ENCODE data around the gene TMEM214.
A peak's percentile ranks its signal among the peaks of the same experiment; 100 is the strongest.

The TMEM214 gene

DNA sequence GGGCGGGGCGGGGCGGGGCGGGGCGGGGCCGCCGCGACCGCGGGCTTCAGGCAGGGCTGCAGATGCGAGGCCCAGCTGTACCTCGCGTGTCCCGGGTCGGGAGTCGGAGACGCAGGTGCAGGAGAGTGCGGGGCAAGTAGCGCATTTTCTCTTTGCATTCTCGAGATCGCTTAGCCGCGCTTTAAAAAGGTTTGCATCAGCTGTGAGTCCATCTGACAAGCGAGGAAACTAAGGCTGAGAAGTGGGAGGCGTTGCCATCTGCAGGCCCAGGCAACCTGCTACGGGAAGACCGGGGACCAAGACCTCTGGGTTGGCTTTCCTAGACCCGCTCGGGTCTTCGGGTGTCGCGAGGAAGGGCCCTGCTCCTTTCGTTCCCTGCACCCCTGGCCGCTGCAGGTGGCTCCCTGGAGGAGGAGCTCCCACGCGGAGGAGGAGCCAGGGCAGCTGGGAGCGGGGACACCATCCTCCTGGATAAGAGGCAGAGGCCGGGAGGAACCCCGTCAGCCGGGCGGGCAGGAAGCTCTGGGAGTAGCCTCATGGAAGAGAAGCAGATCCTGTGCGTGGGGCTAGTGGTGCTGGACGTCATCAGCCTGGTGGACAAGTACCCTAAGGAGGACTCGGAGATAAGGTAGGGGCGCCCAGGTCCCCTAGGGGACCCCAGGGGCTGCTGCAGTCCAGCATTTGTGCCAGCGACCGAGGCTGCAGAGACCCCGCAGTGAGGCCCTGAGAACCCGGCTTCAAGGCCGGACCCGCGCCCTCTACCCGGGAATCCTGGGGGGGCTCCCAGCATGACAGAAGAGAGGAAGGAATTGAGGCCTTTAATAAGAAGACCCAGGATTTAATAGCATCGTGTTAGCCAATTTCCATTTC is 54.2 kb downstream of the TMEM214 start, which contains the start of gene KHK:
Gene KHK (plus strand): TSS at position 49 of the 870 bp plus-strand sequence. CDS start 488 bp downstream, at position 537.
- TF ChIP-seq NFRKB (IDR thresholded peaks at IDR 0.05), result no peak
- TF ChIP-seq BHLHE40 (IDR thresholded peaks at IDR 0.05; ENCODE audit: borderline replicate concordance), result no peak
- TF ChIP-seq LEF1 (IDR thresholded peaks at IDR 0.05; ENCODE audit: borderline replicate concordance), result no peak
- no peak for TF ChIP-seq SUZ12 (IDR thresholded peaks at IDR 0.05)
- TF ChIP-seq SP1 (IDR thresholded peaks at IDR 0.05), result no peak
- no peak for TF ChIP-seq ARNT (IDR thresholded peaks at IDR 0.05)
- TF ChIP-seq FOXM1 (IDR thresholded peaks at IDR 0.05; ENCODE audit: borderline replicate concordance), result no peak
- no peak for TF ChIP-seq FOXA1 (IDR thresholded peaks at IDR 0.05)
- DNase-seq (ENCODE audit: extremely low spot score), result peak; percentile 51

DNA sequence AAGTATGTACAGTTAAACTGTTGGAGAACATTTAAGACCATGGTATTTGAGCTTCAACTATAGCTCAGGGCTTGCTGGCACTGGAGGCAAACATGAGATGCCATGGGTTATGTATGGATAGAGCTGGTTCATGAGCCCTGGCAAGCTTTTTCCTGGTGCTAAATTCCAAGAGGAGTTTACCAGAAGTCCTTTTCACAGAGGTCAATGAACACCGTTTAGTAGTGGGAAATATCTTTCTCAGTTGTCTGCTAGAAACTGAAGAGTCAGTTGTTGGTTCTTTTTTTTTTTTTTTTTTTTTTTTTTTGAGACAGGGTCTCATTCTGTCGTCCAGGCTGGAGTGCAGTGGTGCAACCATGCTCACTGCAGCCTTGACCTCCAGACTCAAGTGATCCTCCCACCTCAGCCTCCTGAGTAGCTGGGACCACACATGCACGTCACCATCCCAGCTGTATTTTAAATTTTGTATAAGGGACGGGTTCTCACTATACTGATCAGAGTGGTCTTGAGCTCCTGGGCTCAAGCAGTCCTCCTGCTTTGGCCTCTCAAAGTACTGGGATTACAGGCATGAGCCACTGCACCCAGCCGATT is 55.2 kb downstream of the TMEM214 start:
- TF ChIP-seq L3MBTL2 (conservative IDR thresholded peaks at IDR 0.05), result no peak
- no peak for TF ChIP-seq ELF4 (IDR thresholded peaks at IDR 0.05)
- no peak for TF ChIP-seq CTBP1 (IDR thresholded peaks at IDR 0.05; ENCODE audit: borderline replicate concordance)
- TF ChIP-seq ARNT (IDR thresholded peaks at IDR 0.05), result no peak
- no peak for TF ChIP-seq HDGF (IDR thresholded peaks at IDR 0.05; ENCODE audit: borderline replicate concordance)
- TF ChIP-seq SUZ12 (IDR thresholded peaks at IDR 0.05), result no peak
- no peak for TF ChIP-seq FOXA1 (IDR thresholded peaks at IDR 0.05)
- no peak for TF ChIP-seq NFRKB (IDR thresholded peaks at IDR 0.05)
- TF ChIP-seq TARDBP (IDR thresholded peaks at IDR 0.05), result no peak
- no peak for TF ChIP-seq ZNF384 (IDR thresholded peaks at IDR 0.05)
- no peak for TF ChIP-seq LEF1 (IDR thresholded peaks at IDR 0.05; ENCODE audit: borderline replicate concordance)
- no peak for TF ChIP-seq FOXK2 (IDR thresholded peaks at IDR 0.05)
- no peak for TF ChIP-seq SP1 (IDR thresholded peaks at IDR 0.05)
- CTCF ChIA-PET, result interaction anchor here (0.6 to 1.8 kb wide), 7 partner anchors 12 to 216 kb away, joined by 3 to 6 read pairs (median 3); partner anchors contain the start of gene ABHD1
- DNase-seq (ENCODE audit: extremely low spot score), result no peak
- POLR2A ChIA-PET, result interaction anchor here (0.9 to 5.2 kb wide), 6 partner anchors 9 to 215 kb away, joined by 3 to 37 read pairs (median 8); partner anchors contain the start of genes ABHD1, AGBL5 and OST4

More for the DNA sequence above, 54.2 kb downstream of the TMEM214 start, which contains the start of gene KHK:
- POLR2A ChIA-PET, result interaction anchor here (0.6 to 5.2 kb wide), 12 partner anchors 10 to 216 kb away, joined by 3 to 37 read pairs (median 3); partner anchors contain the start of genes ABHD1, AGBL5, ATRAID and OST4
- CTCF ChIA-PET, result interaction anchor here (0.6 to 1.8 kb wide), 9 partner anchors 13 to 216 kb away, joined by 3 to 6 read pairs (median 3); partner anchors contain the start of gene ABHD1

DNA sequence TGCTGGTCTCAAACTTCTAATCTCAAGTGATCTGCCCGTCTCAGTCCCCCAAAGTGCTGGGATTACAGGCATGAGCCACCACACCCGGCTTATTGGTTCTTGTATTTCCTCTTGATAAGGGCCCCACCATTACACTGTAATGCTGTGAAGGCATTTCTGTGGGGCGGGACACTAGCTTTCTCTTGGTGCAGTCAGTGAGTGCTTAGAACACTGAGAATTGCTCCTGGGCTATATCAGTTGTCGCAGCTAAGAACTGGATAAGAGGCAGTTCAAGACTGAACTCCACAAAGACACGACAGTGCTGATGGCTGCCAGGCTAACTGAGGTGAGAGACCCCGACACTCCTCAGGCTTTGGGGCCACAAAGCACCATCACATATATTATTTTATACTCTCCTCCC is 55.9 kb downstream of the TMEM214 start:
- POLR2A ChIA-PET, result interaction anchor here (0.9 to 5.2 kb wide), 2 partner anchors 38 to 175 kb away, joined by 3 to 37 read pairs; partner anchors contain the start of gene AGBL5
- no peak for TF ChIP-seq SUZ12 (IDR thresholded peaks at IDR 0.05)
- TF ChIP-seq ZNF384 (IDR thresholded peaks at IDR 0.05), result no peak
- no peak for TF ChIP-seq BHLHE40 (IDR thresholded peaks at IDR 0.05; ENCODE audit: borderline replicate concordance)
- TF ChIP-seq LEF1 (IDR thresholded peaks at IDR 0.05; ENCODE audit: borderline replicate concordance), result no peak
- no peak for TF ChIP-seq CTBP1 (IDR thresholded peaks at IDR 0.05; ENCODE audit: borderline replicate concordance)
- TF ChIP-seq ARNT (IDR thresholded peaks at IDR 0.05), result no peak
- TF ChIP-seq FOXM1 (IDR thresholded peaks at IDR 0.05; ENCODE audit: borderline replicate concordance), result no peak
- TF ChIP-seq NFRKB (IDR thresholded peaks at IDR 0.05), result no peak
- no peak for TF ChIP-seq HDGF (IDR thresholded peaks at IDR 0.05; ENCODE audit: borderline replicate concordance)
- TF ChIP-seq TARDBP (IDR thresholded peaks at IDR 0.05), result no peak
- no peak for TF ChIP-seq ELF4 (IDR thresholded peaks at IDR 0.05)
- TF ChIP-seq, protein P1, sequence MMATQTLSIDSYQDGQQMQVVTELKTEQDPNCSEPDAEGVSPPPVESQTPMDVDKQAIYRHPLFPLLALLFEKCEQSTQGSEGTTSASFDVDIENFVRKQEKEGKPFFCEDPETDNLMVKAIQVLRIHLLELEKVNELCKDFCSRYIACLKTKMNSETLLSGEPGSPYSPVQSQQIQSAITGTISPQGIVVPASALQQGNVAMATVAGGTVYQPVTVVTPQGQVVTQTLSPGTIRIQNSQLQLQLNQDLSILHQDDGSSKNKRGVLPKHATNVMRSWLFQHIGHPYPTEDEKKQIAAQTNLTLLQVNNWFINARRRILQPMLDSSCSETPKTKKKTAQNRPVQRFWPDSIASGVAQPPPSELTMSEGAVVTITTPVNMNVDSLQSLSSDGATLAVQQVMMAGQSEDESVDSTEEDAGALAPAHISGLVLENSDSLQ (IDR thresholded peaks at IDR 0.05), result no peak
- no peak for TF ChIP-seq FOXA1 (IDR thresholded peaks at IDR 0.05)
- no peak for TF ChIP-seq FOXK2 (IDR thresholded peaks at IDR 0.05)
- TF ChIP-seq L3MBTL2 (conservative IDR thresholded peaks at IDR 0.05), result no peak
- no peak for TF ChIP-seq SP1 (IDR thresholded peaks at IDR 0.05)
- DNase-seq (ENCODE audit: extremely low spot score), result no peak
- CTCF ChIA-PET, result interaction anchor here (0.6 to 0.9 kb wide), 5 partner anchors 16 to 215 kb away, joined by 3 to 4 read pairs (median 3); partner anchors contain the start of gene ABHD1

DNA sequence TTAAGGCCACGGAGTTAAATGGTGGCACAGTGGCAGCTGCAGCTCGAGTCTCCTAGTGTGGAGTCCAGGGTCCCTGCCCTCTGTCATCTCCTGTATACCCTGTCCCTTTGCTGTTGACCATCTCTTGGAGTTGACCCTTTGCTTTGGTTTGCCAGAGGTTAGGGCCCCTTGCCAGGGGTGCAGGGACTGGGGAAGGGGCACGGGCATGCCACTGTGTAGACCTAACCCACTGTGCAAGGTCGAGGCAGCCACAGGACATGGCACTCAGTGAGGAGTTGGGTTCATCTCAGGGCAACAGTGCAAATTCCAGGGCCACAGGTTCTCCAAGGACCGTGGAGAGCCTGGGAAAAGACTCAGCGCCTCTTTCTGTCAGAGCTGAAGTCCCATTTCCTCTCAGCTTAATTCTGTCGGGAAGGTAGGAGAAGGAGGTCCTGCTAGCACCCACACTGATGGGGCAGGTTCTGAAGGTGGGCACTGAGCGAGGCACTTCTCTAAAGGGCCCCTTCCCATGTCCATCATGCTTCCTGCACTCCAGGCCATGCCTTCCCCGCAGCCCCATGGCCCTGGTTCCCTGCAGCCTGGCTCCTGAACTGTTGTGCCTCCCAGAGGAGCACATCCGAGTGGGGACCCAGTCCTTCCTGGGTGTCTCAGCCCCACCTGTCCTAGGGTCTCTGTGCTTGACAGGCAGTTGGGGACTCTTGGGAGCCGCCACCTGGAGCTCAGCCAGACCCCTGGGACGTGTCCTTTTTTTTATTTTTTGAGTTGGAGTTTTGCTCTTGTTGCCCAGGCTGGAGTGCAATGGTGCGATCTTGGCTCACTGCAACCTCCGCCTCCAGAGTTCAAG is 56.6 kb downstream of the TMEM214 start:
- TF ChIP-seq NFRKB (IDR thresholded peaks at IDR 0.05) (no peak), FOXK2 (IDR thresholded peaks at IDR 0.05) (no peak), ZNF384 (IDR thresholded peaks at IDR 0.05) (no peak), ARNT (IDR thresholded peaks at IDR 0.05) (no peak), LEF1 (IDR thresholded peaks at IDR 0.05; ENCODE audit: borderline replicate concordance) (no peak), FOXM1 (IDR thresholded peaks at IDR 0.05; ENCODE audit: borderline replicate concordance) (no peak), SP1 (IDR thresholded peaks at IDR 0.05) (no peak), L3MBTL2 (conservative IDR thresholded peaks at IDR 0.05) (no peak), TARDBP (IDR thresholded peaks at IDR 0.05) (no peak), HDGF (IDR thresholded peaks at IDR 0.05; ENCODE audit: borderline replicate concordance) (no peak)
- DNase-seq (ENCODE audit: extremely low spot score), result no peak
- ChIA-PET CTCF (interaction anchor here (0.6 to 0.9 kb wide), 3 partner anchors 16 to 127 kb away, joined by 3 to 4 read pairs (median 3); partner anchors contain the start of gene ABHD1), POLR2A (interaction anchor here (0.9 to 5.2 kb wide), 3 partner anchors 8 to 174 kb away, joined by 3 to 37 read pairs (median 4); partner anchors contain the start of gene AGBL5)
